H1 (cell line): ENCODE data around the gene DHX32. TPM values are rescaled to one million over a fixed set of nuclear protein-coding genes. Genes with fewer than 3 reads are reported as not detected.
"Not testable (repeated sequence)": the region's sequence is repeated elsewhere in the genome, so short reads cannot be mapped to it uniquely, and the experiment has no call there.

Experiments used
- CTCF ChIA-PET: fragments of 300-600 bp; sonication (Branson Sonifier 250); formaldehyde crosslinking; loops from one replicate; lab custom pipeline; 2021; ENCODE audit not compliant: partially characterized antibody; lab: Charles Lee
- POLR2A ChIA-PET: fragments of 300-600 bp; sonication (Branson Sonifier 250); formaldehyde crosslinking; loops from one replicate; lab custom pipeline; 2021; ENCODE audit warnings: inconsistent platforms; ENCODE audit not compliant: partially characterized antibody; lab: Charles Lee
- DNase-seq, 2 experiments: peaks; one replicate each; pipeline versions ENCODE4 v3.0.0 to v3.0.0-alpha.2; 2010 to 2022; ENCODE audit warnings: low spot score in 2 of 2, low read depth in 1 of 2, mixed read lengths in 1 of 2
- FAIRE-seq: peaks from 2 replicates; lab custom pipeline; 2011; peaks lifted over from hg19 to GRCh38; lab: Jason Lieb, UNC
- H2AFZ ChIP-seq: 2 replicates; pipeline ENCODE4 v1.8.1; 2012; ENCODE audit warnings: low read length, inconsistent platforms
- H2AK5ac ChIP-seq: 2 replicates; pipeline ENCODE4 v1.6.1; 2013; ENCODE audit warnings: low read depth, low read length
- H2BK120ac ChIP-seq: replicated peaks from 2 replicates; pipeline ENCODE3; 2013; ENCODE audit warnings: low read depth, low read length, inconsistent platforms
- H2BK12ac ChIP-seq: 2 replicates; pipeline ENCODE4 v1.6.1; 2013; ENCODE audit warnings: low read depth, low read length
- H2BK15ac ChIP-seq: 2 replicates; pipeline ENCODE4 v1.6.1; 2013; ENCODE audit warnings: low read length
- H2BK20ac ChIP-seq: 2 replicates; pipeline ENCODE4 v1.6.1; 2013; ENCODE audit warnings: low read length
- H2BK5ac ChIP-seq: 2 replicates; pipeline ENCODE4 v1.6.1; 2013; ENCODE audit warnings: low read depth, low read length
- H3K14ac ChIP-seq: 2 replicates; pipeline ENCODE4 v1.6.1; 2013; ENCODE audit warnings: inconsistent platforms; ENCODE audit not compliant: insufficient read length
- H3K18ac ChIP-seq: 2 replicates; pipeline ENCODE4 v1.6.1; 2013; ENCODE audit warnings: low read length; ENCODE audit errors: extremely low read depth
- H3K23ac ChIP-seq: 2 replicates; pipeline ENCODE4 v1.6.1; 2013; ENCODE audit warnings: inconsistent platforms; ENCODE audit not compliant: insufficient read length
- H3K23me2 ChIP-seq: 2 replicates; pipeline ENCODE4 v1.6.1; 2013; ENCODE audit warnings: low read depth, low read length
- H3K27ac ChIP-seq: 2 replicates; pipeline ENCODE4 v1.6.1; 2011; ENCODE audit warnings: low read depth, low read length, inconsistent platforms
- H3K27me3 ChIP-seq, 4 experiments: replicated peaks in 1 of 4; 1 replicate in 1 of 4; 2 replicates in 3 of 4; pipeline versions ENCODE4 v1.6.1 to v1.8.1; 2011 to 2013; ENCODE audit warnings: low read length in 3 of 4, mild to moderate bottlenecking in 3 of 4, inconsistent platforms in 2 of 4, mixed read lengths in 2 of 4, moderate library complexity in 1 of 4; ENCODE audit not compliant: control insufficient read depth in 3 of 4, insufficient read depth in 3 of 4; ENCODE audit errors: extremely low read depth in 1 of 4
- H3K36me3 ChIP-seq, 4 experiments: 2 replicates each; pipeline versions ENCODE4 v1.6.1 to v1.8.1; 2011 to 2013; ENCODE audit warnings: mild to moderate bottlenecking in 4 of 4, low read length in 3 of 4, moderate library complexity in 2 of 4, control low read depth in 1 of 4, inconsistent platforms in 1 of 4; ENCODE audit not compliant: insufficient read depth in 4 of 4, control insufficient read depth in 2 of 4
- H3K4ac ChIP-seq: replicated peaks from 2 replicates; pipeline ENCODE3; 2013; ENCODE audit warnings: low read length, low read depth, mixed read lengths, inconsistent platforms; ENCODE audit not compliant: insufficient read length
- H3K4me1 ChIP-seq, 4 experiments: replicated peaks in 1 of 4; 1 replicate in 1 of 4; 2 replicates in 3 of 4; pipeline versions ENCODE4 v1.6.1 to v1.8.1; 2011 to 2013; ENCODE audit warnings: low read length in 3 of 4, inconsistent platforms in 2 of 4, mixed read lengths in 1 of 4; ENCODE audit not compliant: insufficient read depth in 4 of 4, control insufficient read depth in 3 of 4
- H3K4me2 ChIP-seq, 2 experiments: 2 replicates each; pipeline versions ENCODE4 v1.6.1 to v1.8.1; 2011 to 2013; ENCODE audit warnings: low read depth in 2 of 2, low read length in 2 of 2, control low read depth in 1 of 2, inconsistent platforms in 1 of 2, mild to moderate bottlenecking in 1 of 2; ENCODE audit not compliant: insufficient read depth in 1 of 2
- H3K4me3 ChIP-seq, 4 experiments: fragments of 200-600, 300-600 bp in 1 of 4; sonication (generic), shearing (Covaris generic), sonication (Bioruptor Twin) in 1 of 4; 2 replicates each; pipeline versions ENCODE4 v1.5.1 to v1.8.1; 2011 to 2016; ENCODE audit warnings: low read length in 4 of 4, low read depth in 3 of 4, control low read depth in 2 of 4, inconsistent platforms in 2 of 4, mild to moderate bottlenecking in 2 of 4, mixed read lengths in 1 of 4, moderate library complexity in 1 of 4; ENCODE audit not compliant: insufficient read depth in 2 of 4; ENCODE audit errors: extremely low read depth in 1 of 4
- H3K56ac ChIP-seq: replicated peaks from 2 replicates; pipeline ENCODE3; 2013; ENCODE audit warnings: low read depth, mild to moderate bottlenecking, mixed read lengths, low read length, inconsistent platforms; ENCODE audit not compliant: insufficient read length
- H3K79me1 ChIP-seq: 2 replicates; pipeline ENCODE4 v1.6.1; 2013; ENCODE audit warnings: low read depth, low read length, control low read depth
- H3K79me2 ChIP-seq, 2 experiments: 2 replicates each; pipeline versions ENCODE4 v1.6.1 to v1.8.1; 2012 to 2013; ENCODE audit warnings: low read length in 2 of 2, mild to moderate bottlenecking in 2 of 2, inconsistent platforms in 1 of 2; ENCODE audit not compliant: insufficient read depth in 2 of 2, control insufficient read depth in 1 of 2
- H3K9ac ChIP-seq, 4 experiments: replicated peaks in 1 of 4; 1 replicate in 1 of 4; 2 replicates in 3 of 4; pipeline versions ENCODE4 v1.6.1 to v1.8.1; 2011 to 2013; ENCODE audit warnings: low read depth in 3 of 4, low read length in 3 of 4, control low read depth in 2 of 4, mild to moderate bottlenecking in 2 of 4, moderate library complexity in 2 of 4, inconsistent platforms in 1 of 4; ENCODE audit errors: extremely low read depth in 1 of 4
- H3K9me3 ChIP-seq, 2 experiments: 2 replicates each; pipeline versions ENCODE4 v1.6.1 to v1.8.1; 2012 to 2013; ENCODE audit warnings: mild to moderate bottlenecking in 2 of 2, moderate library complexity in 2 of 2, control low read depth in 1 of 2, inconsistent platforms in 1 of 2, low read depth in 1 of 2, low read length in 1 of 2, mixed read lengths in 1 of 2; ENCODE audit not compliant: insufficient read depth in 2 of 2
- H4K20me1 ChIP-seq, 2 experiments: replicated peaks in 1 of 2; 2 replicates each; pipeline versions ENCODE3 to v1.8.1; 2011 to 2013; ENCODE audit warnings: inconsistent platforms in 2 of 2, low read length in 2 of 2, mild to moderate bottlenecking in 1 of 2; ENCODE audit not compliant: insufficient read depth in 2 of 2, control insufficient read depth in 1 of 2
- H4K5ac ChIP-seq: 2 replicates; pipeline ENCODE4 v1.6.1; 2013; ENCODE audit warnings: low read length, low read depth, mixed read lengths, inconsistent platforms; ENCODE audit not compliant: insufficient read length
- H4K8ac ChIP-seq: 2 replicates; pipeline ENCODE4 v1.8.0; 2013; ENCODE audit warnings: mild to moderate bottlenecking, moderate library complexity, low read length, inconsistent platforms; ENCODE audit not compliant: insufficient read depth; ENCODE audit errors: extremely low read depth
- H4K91ac ChIP-seq: replicated peaks from 2 replicates; pipeline ENCODE3; 2013; ENCODE audit warnings: low read length, mixed read lengths, inconsistent platforms; ENCODE audit not compliant: insufficient read length
- BACH1 ChIP-seq: IDR thresholded peaks from 2 replicates; pipeline ENCODE4 v1.6.1; 2012; ENCODE audit warnings: low read length, improper control_type of control experiment
- JUN ChIP-seq: IDR thresholded peaks from 2 replicates; pipeline ENCODE4 v1.6.1; 2011; ENCODE audit warnings: low read depth, mild to moderate bottlenecking, improper control_type of control experiment, low read length
- WGBS, 2 experiments: shearing (Covaris generic) in 1 of 2; methylation state at CpG; one replicate each; pipeline versions ENCODE4 v1.1.6 to v1.1.7; 2013 to 2015; ENCODE audit warnings: low lambda C conversion rate in 2 of 2, mixed read lengths in 2 of 2, inconsistent platforms in 1 of 2, low coverage in 1 of 2, missing lambda C conversion rate in 1 of 2; ENCODE audit not compliant: insufficient replicate concordance in 2 of 2, insufficient coverage in 1 of 2, insufficient read length in 1 of 2; ENCODE audit errors: extremely low coverage in 1 of 2, missing lambda C conversion rate in 1 of 2; 5-methylcytosine and 5-hydroxymethylcytosine counted together
- polyA plus RNA-seq, 7 experiments: library from polyadenylated mRNA; depleted of rRNA in 3 of 7; stranded (reverse) in 5 of 7; unstranded in 2 of 7; fragments of >200 nt in 5 of 7; fragments of 200-250 nt in 2 of 7; gene quantifications; 1 replicate in 5 of 7; 2 replicates in 1 of 7; 4 replicates in 1 of 7; pipeline versions ENCODE4 v1.2.1 to v1.2.3, GENCODE V29; 2011 to 2013; ENCODE audit warnings: missing spikeins in 2 of 7, mixed read lengths in 2 of 7
- total RNA-seq: library from RNA; stranded (reverse); fragmentation: NEBNext Ultra II Directional; extraction: Animal tissue kit (Norgen Biotek cat#: 25700); gene quantifications from 2 replicates; pipeline ENCODE4 v1.2.1, GENCODE V29; 2021
- TF ChIP-seq, protein P1 (sequence below), 3 experiments: IDR thresholded peaks; 1 replicate in 2 of 3; 2 replicates in 1 of 3; pipeline versions ENCODE4 v1.5.1 to v1.6.1; 2011; ENCODE audit warnings: low read length in 3 of 3, mild to moderate bottlenecking in 3 of 3, inconsistent platforms in 2 of 3, low read depth in 1 of 3, moderate library complexity in 1 of 3; ENCODE audit not compliant: insufficient read depth in 1 of 3; ENCODE audit errors: control extremely low read depth in 1 of 3
- TF ChIP-seq, protein P2 (sequence below): IDR thresholded peaks from 2 replicates; pipeline ENCODE4 v1.6.1; 2012; ENCODE audit warnings: inconsistent platforms

DHX32 gene
- total and polyA plus RNA-seq, 2 of the 8 experiments (the other 6 are each of a cell fraction or from before 2014, with no cell fraction given), result 12.4 to 15.8 TPM

GRCh38 chr10:125928928-125929585 is 48.0 kb upstream of the DHX32 start (continued):
- TF ChIP-seq, protein P1, sequence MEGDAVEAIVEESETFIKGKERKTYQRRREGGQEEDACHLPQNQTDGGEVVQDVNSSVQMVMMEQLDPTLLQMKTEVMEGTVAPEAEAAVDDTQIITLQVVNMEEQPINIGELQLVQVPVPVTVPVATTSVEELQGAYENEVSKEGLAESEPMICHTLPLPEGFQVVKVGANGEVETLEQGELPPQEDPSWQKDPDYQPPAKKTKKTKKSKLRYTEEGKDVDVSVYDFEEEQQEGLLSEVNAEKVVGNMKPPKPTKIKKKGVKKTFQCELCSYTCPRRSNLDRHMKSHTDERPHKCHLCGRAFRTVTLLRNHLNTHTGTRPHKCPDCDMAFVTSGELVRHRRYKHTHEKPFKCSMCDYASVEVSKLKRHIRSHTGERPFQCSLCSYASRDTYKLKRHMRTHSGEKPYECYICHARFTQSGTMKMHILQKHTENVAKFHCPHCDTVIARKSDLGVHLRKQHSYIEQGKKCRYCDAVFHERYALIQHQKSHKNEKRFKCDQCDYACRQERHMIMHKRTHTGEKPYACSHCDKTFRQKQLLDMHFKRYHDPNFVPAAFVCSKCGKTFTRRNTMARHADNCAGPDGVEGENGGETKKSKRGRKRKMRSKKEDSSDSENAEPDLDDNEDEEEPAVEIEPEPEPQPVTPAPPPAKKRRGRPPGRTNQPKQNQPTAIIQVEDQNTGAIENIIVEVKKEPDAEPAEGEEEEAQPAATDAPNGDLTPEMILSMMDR (IDR thresholded peaks at IDR 0.05; ENCODE audit: control extremely low read depth in 1 of 3, insufficient read depth in 1 of 3, low read depth in 1 of 3, low read length in 3 of 3), result no peak
- no peak for TF ChIP-seq BACH1
- TF ChIP-seq JUN, result no peak
- TF ChIP-seq, protein P2, sequence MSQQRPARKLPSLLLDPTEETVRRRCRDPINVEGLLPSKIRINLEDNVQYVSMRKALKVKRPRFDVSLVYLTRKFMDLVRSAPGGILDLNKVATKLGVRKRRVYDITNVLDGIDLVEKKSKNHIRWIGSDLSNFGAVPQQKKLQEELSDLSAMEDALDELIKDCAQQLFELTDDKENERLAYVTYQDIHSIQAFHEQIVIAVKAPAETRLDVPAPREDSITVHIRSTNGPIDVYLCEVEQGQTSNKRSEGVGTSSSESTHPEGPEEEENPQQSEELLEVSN, result no peak

DNA sequence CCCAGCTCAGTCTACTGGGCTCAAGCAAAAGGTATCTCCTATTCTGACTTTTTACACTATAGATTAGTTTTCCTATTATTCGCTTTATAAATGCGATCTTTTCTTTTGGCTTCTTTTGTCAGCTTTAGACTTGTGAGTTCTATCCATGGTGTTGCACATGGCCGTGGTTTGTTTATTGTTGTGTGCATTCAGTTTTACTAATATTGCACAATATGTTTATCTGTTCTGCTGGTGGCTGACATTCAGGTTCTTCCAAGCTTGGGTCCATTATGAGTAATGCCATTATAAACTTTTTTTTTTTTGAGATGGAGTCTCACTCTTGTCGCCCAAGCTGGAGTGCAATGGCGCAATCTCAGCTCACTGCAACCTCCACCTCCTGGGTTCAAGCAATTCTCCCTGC is 46.2 kb upstream of the DHX32 start:
- not testable (repeated sequence) for H3K4me1 ChIP-seq, H4K8ac ChIP-seq, H3K4me3 ChIP-seq, H3K23me2 ChIP-seq, H3K79me1 ChIP-seq, H2AFZ ChIP-seq, H3K27me3 ChIP-seq, H2BK15ac ChIP-seq, H4K91ac ChIP-seq, H3K56ac ChIP-seq, H3K14ac ChIP-seq, H3K23ac ChIP-seq, H4K5ac ChIP-seq, H2AK5ac ChIP-seq, H2BK120ac ChIP-seq, FAIRE-seq, DNase-seq, H2BK20ac ChIP-seq, H3K4ac ChIP-seq, H3K9ac ChIP-seq, H3K36me3 ChIP-seq, H2BK5ac ChIP-seq, H3K9me3 ChIP-seq, H3K79me2 ChIP-seq, H2BK12ac ChIP-seq, H3K18ac ChIP-seq, H4K20me1 ChIP-seq, H3K4me2 ChIP-seq, H3K27ac ChIP-seq
- CTCF ChIA-PET, result interaction anchor here (0.7 to 1.2 kb wide), 2 partner anchors 59 to 1062 kb away, joined by 3 read pairs; no protein-coding TSS in a partner anchor
- WGBS, 2 experiments, result 74% methylated on average over 5 of the region's 5 CpGs; no CpG with 5 or more reads in 1 of the 2 experiments
- POLR2A ChIA-PET, result interaction anchor here (0.6 kb wide), 1 partner anchor 968 kb away, joined by 3 read pairs; no protein-coding TSS in a partner anchor
